GM12892 (cell line): ENCODE data around the gene ARMH1.

ENCODE experiments used
- POLR2A ChIP-seq: IDR thresholded peaks from 2 replicates; pipeline ENCODE4 v1.6.1; 2011; ENCODE audit warnings: low read depth, low read length, control low read depth
- POLR2AphosphoS5 ChIP-seq: IDR thresholded peaks from 2 replicates; pipeline ENCODE4 v1.6.1; 2011; ENCODE audit warnings: low read depth, low read length, control low read depth
- TAF1 ChIP-seq: IDR thresholded peaks from 2 replicates; pipeline ENCODE4 v1.6.1; 2011; ENCODE audit warnings: low read depth, mild to moderate bottlenecking, control low read depth, low read length, borderline replicate concordance

DNA sequence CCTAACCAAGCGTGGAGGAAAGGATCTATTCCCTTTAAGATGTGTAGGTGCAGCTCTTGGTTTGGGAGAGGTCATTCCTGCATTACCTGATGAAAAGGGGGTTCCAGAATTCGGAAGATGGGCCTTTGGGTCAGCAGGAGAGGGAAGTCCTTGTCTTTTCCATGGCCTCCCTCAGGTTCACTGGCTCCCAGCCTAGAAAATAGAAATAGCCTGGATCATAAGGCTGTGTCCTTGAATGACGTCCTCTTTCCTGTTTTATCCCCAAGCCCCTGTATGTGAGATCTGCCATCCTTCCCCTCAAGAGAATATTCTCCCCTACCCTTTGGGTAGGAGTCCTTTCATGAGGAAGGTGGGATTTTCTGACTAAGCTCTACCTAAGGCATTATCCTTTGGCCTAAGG, 86.4 kb downstream of the ARMH1 start:
- TF ChIP-seq POLR2A (no peak), POLR2AphosphoS5 (no peak), TAF1 (no peak)
